ENCODE measurements around the gene TSPEAR. TPM values are rescaled to one million over a fixed set of nuclear protein-coding genes. Genes with fewer than 3 reads are reported as not detected.

The TSPEAR gene
- total and polyA plus RNA-seq, 2 donors from 2014 or later = 0.09 to 0.22 TPM

DNA sequence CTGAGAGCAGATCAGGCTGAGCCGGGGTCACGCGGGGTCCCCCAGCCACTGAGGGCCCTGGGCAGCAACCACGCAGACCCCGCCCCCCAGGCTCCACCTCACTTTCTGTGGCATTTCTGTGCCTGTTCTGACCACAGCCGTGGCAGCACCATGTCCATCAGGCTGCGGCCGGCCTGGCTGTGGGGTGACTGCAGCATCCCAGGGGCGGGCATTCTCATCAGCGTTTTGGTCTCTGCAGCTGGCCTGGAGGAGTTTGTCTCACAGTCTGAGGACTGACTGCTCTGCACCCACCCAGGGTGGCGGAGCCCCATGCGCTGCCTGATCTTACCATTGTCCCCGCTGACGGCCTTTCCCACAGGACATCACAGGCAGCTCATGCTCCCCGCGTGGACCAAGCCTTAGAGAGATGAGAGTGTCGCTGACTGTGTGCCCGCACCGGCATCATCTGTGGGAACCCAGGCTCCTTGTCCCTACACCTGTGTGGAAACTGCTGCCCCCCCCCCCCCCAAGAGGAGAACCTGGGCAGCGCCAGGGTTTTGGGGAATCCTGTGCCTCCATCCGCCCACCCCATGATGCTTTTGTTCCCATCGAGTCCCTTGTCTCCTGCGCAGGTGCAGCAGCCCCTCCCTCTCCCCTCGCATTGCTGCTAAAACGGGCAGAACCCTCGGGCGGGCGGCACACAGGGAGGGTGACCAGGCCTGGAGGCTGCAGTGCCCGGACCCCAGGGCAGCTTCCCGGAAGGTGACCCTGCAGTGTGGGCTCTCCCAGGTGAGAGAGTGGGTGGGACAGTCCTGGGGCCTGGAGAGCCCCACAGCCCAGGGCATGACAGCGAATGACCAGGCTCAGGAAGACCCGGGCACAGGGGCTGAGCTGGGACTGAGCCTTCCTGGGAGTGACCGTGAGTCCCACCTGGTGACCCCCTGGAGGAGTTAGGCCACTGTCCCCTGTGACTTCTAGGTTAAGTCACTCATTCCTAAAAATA, 173.2 kb downstream of the TSPEAR start:
- Histone ChIP-seq H3K4me3 (ENCODE audit: low read length in 3 of 3) (no peak overlapping the region), H3K9me3 (ENCODE audit: control insufficient read depth in 2 of 3, insufficient read depth in 1 of 3, low read length in 3 of 3) (peaks cover 0 to 9% (median 0%) of the 10 kb centered on the region in 3 donors), H3K27me3 (ENCODE audit: control insufficient read depth, insufficient read depth, low read length) (no peaks in the 10 kb centered on the region), H3K4me1 (ENCODE audit: control insufficient read depth in 2 of 3, insufficient read depth in 2 of 3, low read depth in 1 of 3, low read length in 3 of 3) (no peaks in the 10 kb centered on the region), H3K27ac (ENCODE audit: low read depth in 2 of 2, low read length in 2 of 2) (no peak overlapping the region), H3K9ac (ENCODE audit: low read length in 3 of 3) (no peak overlapping the region), H3K36me3 (ENCODE audit: control insufficient read depth in 2 of 3, insufficient read depth in 3 of 3, low read length in 3 of 3) (no peaks in the 10 kb centered on the region)
- FAIRE-seq = no peak
- TF ChIP-seq, protein P1, sequence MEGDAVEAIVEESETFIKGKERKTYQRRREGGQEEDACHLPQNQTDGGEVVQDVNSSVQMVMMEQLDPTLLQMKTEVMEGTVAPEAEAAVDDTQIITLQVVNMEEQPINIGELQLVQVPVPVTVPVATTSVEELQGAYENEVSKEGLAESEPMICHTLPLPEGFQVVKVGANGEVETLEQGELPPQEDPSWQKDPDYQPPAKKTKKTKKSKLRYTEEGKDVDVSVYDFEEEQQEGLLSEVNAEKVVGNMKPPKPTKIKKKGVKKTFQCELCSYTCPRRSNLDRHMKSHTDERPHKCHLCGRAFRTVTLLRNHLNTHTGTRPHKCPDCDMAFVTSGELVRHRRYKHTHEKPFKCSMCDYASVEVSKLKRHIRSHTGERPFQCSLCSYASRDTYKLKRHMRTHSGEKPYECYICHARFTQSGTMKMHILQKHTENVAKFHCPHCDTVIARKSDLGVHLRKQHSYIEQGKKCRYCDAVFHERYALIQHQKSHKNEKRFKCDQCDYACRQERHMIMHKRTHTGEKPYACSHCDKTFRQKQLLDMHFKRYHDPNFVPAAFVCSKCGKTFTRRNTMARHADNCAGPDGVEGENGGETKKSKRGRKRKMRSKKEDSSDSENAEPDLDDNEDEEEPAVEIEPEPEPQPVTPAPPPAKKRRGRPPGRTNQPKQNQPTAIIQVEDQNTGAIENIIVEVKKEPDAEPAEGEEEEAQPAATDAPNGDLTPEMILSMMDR (IDR thresholded peaks at IDR 0.05; ENCODE audit: borderline replicate concordance, extremely low read depth, insufficient read depth) = no peak
- intact Hi-C loops (cut with DNase I) = no loop called here
- peak in 1 of 5 donors; percentile 24 for DNase-seq

DNA sequence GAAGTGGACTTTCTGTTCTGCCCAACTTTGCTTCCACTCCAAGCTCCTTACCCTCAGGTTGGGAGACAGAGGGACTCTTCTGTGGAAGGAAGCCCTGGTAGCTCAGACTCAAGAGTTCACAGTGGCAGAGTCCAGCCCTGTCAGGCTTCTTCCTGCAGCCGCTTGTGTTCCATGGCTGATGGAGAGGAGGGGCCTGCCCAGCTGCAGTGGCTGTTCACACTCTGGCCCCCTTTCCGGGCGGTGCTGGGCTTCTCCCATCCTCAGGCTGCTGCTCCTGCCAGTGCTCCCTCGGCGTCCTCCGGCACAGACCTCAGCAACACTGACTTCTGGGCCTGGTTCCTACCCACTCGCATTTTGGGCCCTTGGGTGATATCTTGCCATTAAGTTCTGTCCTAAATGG, 175.4 kb downstream of the TSPEAR start:
- Histone ChIP-seq H3K27ac (ENCODE audit: low read depth in 2 of 2, low read length in 2 of 2) (no peak overlapping the region), H3K9me3 (ENCODE audit: control insufficient read depth in 2 of 3, insufficient read depth in 1 of 3, low read length in 3 of 3) (no peaks in the 10 kb centered on the region), H3K36me3 (ENCODE audit: control insufficient read depth in 2 of 3, insufficient read depth in 3 of 3, low read length in 3 of 3) (no peaks in the 10 kb centered on the region), H3K4me1 (ENCODE audit: control insufficient read depth in 2 of 3, insufficient read depth in 2 of 3, low read depth in 1 of 3, low read length in 3 of 3) (no peaks in the 10 kb centered on the region), H3K4me3 (ENCODE audit: low read length in 3 of 3) (no peak overlapping the region), H3K9ac (ENCODE audit: low read length in 3 of 3) (no peak overlapping the region), H3K27me3 (ENCODE audit: control insufficient read depth, insufficient read depth, low read length) (no peaks in the 10 kb centered on the region)
- TF ChIP-seq, protein P1 (IDR thresholded peaks at IDR 0.05; ENCODE audit: borderline replicate concordance, extremely low read depth, insufficient read depth) = no peak
- FAIRE-seq (no peak), DNase-seq (no peak)
- intact Hi-C loops (cut with DNase I) = no loop called here

DNA sequence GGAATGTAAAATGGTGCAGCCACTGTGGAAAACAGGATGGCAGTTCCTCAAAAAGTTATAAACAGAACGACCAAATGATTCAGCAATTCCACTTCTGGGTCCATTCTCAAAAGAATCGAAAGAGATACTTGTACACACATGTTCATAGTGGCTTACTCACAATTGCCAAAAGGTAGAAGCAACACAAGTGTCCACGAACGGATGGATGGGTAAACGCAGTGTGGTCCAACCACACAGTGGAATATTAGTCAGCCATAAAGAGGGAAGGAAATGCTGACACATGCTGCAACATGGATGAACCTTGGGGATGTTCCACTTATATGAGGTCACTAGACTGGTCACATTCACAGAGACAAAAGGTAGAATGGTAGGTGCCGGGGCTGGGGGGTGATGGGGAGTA, 176.7 kb downstream of the TSPEAR start:
- TF ChIP-seq, protein P1 (IDR thresholded peaks at IDR 0.05; ENCODE audit: borderline replicate concordance, extremely low read depth, insufficient read depth) = no peak
- no peak overlapping the region for H3K9ac ChIP-seq (ENCODE audit: low read length in 3 of 3)
- no peaks in the 10 kb centered on the region for H3K27me3 ChIP-seq (ENCODE audit: control insufficient read depth, insufficient read depth, low read length)
- no peaks in the 10 kb centered on the region for H3K4me1 ChIP-seq (ENCODE audit: control insufficient read depth in 2 of 3, insufficient read depth in 2 of 3, low read depth in 1 of 3, low read length in 3 of 3)
- no peak overlapping the region for H3K27ac ChIP-seq (ENCODE audit: low read depth in 2 of 2, low read length in 2 of 2)
- intact Hi-C loops (cut with DNase I) = no loop called here
- DNase-seq (no peak), FAIRE-seq (no peak)
- H3K9me3 ChIP-seq (ENCODE audit: control insufficient read depth in 2 of 3, insufficient read depth in 1 of 3, low read length in 3 of 3) = no peaks in the 10 kb centered on the region
- no peak overlapping the region for H3K4me3 ChIP-seq (ENCODE audit: low read length in 3 of 3)
- no peaks in the 10 kb centered on the region for H3K36me3 ChIP-seq (ENCODE audit: control insufficient read depth in 2 of 3, insufficient read depth in 3 of 3, low read length in 3 of 3)

Data from kidney (tissue), 14 donors.